ENCODE measurements around the gene PRPSAP2. TPM values are rescaled to one million over a fixed set of nuclear protein-coding genes. Genes with fewer than 3 reads are reported as not detected.

The PRPSAP2 gene
- total and polyA plus RNA-seq, 10 donors: 26.3 to 44.8 (median 30.4) TPM

DNA sequence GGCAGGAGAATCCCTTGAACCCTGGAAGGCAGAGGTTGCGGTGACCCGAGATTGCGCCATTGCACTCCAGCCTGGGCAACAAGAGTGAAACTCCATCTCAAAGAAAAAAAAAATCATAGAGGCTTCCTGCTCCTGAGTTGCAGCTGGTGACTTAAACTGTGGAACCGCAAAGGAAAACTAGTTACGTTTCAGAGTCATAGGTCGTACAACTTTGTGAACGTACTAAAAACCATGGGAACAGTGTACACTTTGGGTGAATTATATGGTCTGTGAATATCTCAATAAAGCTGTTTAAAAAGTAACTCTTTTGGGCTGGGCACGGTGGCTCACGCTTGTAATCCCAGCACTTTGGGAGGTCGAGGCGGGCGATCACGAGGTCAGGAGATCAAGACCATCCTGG is 117.7 kb downstream of the PRPSAP2 start:
- no peak for DNase-seq
- Histone ChIP-seq H3K27me3 (replicated peaks in 1 of 7) (no peaks in the 10 kb centered on the region), H3K27ac (no peak overlapping the region), H3K36me3 (peaks cover 0 to 57% (median 16%) of the 10 kb centered on the region in 6 donors), H3K4me1 (no peaks in the 10 kb centered on the region), H3K9me3 (no peaks in the 10 kb centered on the region), H3K4me3 (no peak overlapping the region)
- WGBS, 5 donors: 87 to 95% (median 92%) methylated on average over 13 of the region's 13 CpGs
- TF ChIP-seq POLR2A (IDR thresholded peaks at IDR 0.05): no peak
- TF ChIP-seq, protein P1, sequence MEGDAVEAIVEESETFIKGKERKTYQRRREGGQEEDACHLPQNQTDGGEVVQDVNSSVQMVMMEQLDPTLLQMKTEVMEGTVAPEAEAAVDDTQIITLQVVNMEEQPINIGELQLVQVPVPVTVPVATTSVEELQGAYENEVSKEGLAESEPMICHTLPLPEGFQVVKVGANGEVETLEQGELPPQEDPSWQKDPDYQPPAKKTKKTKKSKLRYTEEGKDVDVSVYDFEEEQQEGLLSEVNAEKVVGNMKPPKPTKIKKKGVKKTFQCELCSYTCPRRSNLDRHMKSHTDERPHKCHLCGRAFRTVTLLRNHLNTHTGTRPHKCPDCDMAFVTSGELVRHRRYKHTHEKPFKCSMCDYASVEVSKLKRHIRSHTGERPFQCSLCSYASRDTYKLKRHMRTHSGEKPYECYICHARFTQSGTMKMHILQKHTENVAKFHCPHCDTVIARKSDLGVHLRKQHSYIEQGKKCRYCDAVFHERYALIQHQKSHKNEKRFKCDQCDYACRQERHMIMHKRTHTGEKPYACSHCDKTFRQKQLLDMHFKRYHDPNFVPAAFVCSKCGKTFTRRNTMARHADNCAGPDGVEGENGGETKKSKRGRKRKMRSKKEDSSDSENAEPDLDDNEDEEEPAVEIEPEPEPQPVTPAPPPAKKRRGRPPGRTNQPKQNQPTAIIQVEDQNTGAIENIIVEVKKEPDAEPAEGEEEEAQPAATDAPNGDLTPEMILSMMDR (IDR thresholded peaks at IDR 0.05 in 8 of 11, conservative IDR thresholded peaks at IDR 0.05 in 3 of 11): no peak
- TF ChIP-seq POLR2AphosphoS5 (IDR thresholded peaks at IDR 0.05): no peak
- intact Hi-C loops (cut with DNase I; ENCODE audit: low total_unique reads): no loop called here

DNA sequence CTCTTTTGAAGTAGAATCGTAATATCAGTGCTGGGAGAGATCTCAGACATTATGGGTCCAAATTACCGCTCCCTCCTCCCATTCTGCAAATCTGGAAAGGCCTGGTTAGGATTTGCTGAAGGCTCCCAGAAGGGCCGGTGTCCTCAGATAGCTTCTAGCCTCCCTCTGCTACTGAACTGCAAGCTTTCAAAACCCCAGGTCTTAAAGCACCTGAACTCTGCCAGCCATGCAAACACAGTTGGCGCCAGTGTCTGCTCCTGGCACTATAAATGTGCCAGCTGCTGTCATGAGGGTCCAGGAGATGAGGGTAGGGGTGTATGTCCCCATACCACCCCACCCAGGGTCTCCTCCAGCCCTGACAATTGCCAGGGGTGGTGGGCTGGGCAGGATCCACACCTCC is 118.3 kb downstream of the PRPSAP2 start:
- no peaks in the 10 kb centered on the region for H3K9me3 ChIP-seq
- H3K36me3 ChIP-seq: peaks cover 0 to 51% (median 13%) of the 10 kb centered on the region in 6 donors
- DNase-seq: no peak
- no peak overlapping the region for H3K27ac ChIP-seq
- H3K27me3 ChIP-seq (replicated peaks in 1 of 7): no peaks in the 10 kb centered on the region
- no peak overlapping the region for H3K4me3 ChIP-seq
- H3K4me1 ChIP-seq: no peaks in the 10 kb centered on the region
- intact Hi-C loops (cut with DNase I; ENCODE audit: low total_unique reads): no loop called here
- TF ChIP-seq, protein P1 (IDR thresholded peaks at IDR 0.05 in 8 of 11, conservative IDR thresholded peaks at IDR 0.05 in 3 of 11): no peak
- TF ChIP-seq POLR2AphosphoS5 (IDR thresholded peaks at IDR 0.05): no peak
- WGBS, 5 donors: 67 to 94% (median 80%) methylated on average over 3 to 4 of the region's 4 CpGs

DNA sequence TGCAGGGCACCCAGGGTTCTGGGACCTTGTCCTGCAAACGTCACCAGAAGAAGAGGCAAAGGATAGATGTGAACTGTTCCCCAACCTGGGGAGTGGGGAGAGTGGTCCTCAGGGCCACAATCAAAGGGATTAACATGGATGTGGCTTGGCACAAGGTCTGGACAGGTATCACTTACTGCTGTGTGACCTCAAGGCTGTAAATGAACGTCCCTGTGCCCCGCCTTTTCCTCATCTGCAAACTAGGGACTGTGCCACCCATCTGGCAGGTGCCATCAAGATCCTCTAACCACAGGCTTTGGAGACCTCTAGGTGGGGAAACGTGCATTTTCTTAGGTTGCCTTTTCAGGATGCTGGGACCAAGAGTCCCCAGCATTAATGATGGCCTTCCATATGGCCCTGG is 119.1 kb downstream of the PRPSAP2 start:
- Histone ChIP-seq H3K4me3 (no peak overlapping the region), H3K4me1 (no peaks in the 10 kb centered on the region), H3K27me3 (replicated peaks in 1 of 7) (no peaks in the 10 kb centered on the region), H3K9me3 (no peaks in the 10 kb centered on the region), H3K27ac (no peak overlapping the region), H3K36me3 (peaks cover 0 to 44% (median 12%) of the 10 kb centered on the region in 6 donors)
- intact Hi-C loops (cut with DNase I; ENCODE audit: low total_unique reads): no loop called here
- DNase-seq: no peak
- WGBS, 5 donors: 75 to 91% (median 84%) methylated on average over 4 of the region's 4 CpGs
- TF ChIP-seq POLR2A (IDR thresholded peaks at IDR 0.05) (no peak), POLR2AphosphoS5 (IDR thresholded peaks at IDR 0.05) (no peak)
- TF ChIP-seq, protein P1 (IDR thresholded peaks at IDR 0.05 in 8 of 11, conservative IDR thresholded peaks at IDR 0.05 in 3 of 11): no peak

DNA sequence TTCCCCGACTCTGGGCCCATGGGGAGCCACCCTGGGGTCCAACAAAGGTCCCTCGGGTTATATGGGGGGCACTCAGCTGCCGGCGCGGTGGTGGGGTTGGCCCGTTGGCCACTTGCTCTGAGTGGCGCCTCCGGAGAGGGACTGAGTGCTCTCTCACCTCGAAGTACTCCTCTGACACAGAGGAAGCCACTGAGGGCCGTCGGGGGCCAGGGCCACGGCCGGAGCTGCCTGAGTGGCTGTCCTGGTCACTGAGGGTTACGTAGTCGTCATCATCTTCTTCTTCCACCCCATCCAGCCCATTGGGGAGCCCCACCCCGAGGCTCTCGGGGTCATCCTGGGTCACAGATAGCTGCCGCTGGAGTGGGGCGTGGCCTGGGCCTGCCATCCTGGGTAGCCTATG is 119.7 kb downstream of the PRPSAP2 start:
- Histone ChIP-seq H3K36me3 (peaks cover 0 to 41% (median 12%) of the 10 kb centered on the region in 6 donors), H3K4me1 (no peaks in the 10 kb centered on the region), H3K27me3 (replicated peaks in 1 of 7) (no peaks in the 10 kb centered on the region), H3K4me3 (no peak overlapping the region), H3K9me3 (no peaks in the 10 kb centered on the region), H3K27ac (no peak overlapping the region)
- no peak for TF ChIP-seq POLR2A (IDR thresholded peaks at IDR 0.05)
- TF ChIP-seq, protein P1 (IDR thresholded peaks at IDR 0.05 in 8 of 11, conservative IDR thresholded peaks at IDR 0.05 in 3 of 11): no peak
- TF ChIP-seq POLR2AphosphoS5 (IDR thresholded peaks at IDR 0.05): no peak
- intact Hi-C loops (cut with DNase I; ENCODE audit: low total_unique reads): no loop called here
- WGBS, 5 donors: 89 to 97% (median 92%) methylated on average over 6 to 19 of the region's 19 CpGs
- no peak for DNase-seq

All from spleen (tissue), 11 donors.